NCI-H345 treated with DMSO at 0.1 percent for 48 hours (cell line): Measurements from ENCODE around the gene PIK3CA.
"Not testable (repeated sequence)": the region's sequence is repeated elsewhere in the genome, so short reads cannot be mapped to it uniquely, and the experiment has no call there.

Experiments
- DNase-seq: peaks from one replicate; lab custom pipeline; 2025; ENCODE audit not compliant: unreplicated experiment; lab: John Stamatoyannopoulos, UW

The PIK3CA gene

DNA sequence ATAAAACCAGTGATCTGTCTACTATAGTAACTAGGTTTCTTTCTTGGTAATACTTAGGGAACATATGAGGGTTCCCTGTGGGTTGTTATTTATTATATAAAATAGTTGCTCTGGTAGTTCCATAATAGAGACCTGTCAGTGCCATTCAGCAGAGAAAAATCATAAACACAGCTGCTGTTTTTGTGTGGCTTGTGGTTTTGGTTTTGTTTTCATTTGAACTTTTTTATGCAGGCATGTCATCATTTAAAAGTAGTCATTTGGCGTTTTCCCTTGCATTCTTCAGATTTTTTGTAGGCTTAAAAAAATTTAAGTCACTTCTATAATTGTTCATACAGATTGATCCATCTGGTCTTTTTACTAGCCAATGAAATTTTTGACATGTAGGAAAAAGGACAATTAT lies 47.9 kb downstream of the PIK3CA start:
- DNase-seq = no peak

DNA sequence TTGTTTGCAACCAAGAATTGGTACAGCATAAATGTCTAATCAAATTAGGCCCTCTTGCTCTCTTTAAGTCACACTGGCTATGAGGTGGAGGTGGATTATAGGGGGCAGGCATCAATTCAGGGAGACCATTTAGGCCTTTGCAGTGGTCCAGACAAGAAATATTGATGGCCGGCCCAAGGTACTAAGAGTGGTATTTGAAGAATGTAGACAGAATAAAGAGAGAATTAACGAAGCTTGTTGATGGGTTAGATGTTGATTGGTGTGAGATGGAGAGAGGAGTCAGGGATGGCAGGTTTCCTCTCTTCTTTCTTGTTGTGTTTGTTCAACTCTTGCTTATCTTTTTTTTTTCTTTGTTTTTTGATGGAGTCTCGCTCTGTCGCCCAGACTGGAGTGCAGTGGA lies 48.5 kb downstream of the PIK3CA start:
- DNase-seq = no peak

DNA sequence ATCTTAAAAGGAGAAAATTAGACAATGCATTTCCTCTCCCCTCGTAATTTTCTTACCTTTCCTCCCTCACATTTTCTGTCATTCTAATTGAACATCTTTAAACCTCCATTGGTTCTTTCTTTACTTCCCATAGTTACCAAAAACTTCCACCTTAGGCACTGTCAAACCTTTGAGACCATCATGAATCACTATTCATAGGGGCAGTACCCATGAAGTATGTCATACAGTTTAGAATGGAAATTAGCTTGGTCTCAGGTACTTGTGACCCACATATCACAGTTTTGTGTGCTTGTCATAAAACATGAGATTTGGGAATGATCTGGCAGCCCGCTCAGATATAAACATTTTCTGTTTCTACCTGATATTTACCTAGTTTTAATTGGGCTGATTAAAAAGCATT lies 52.6 kb downstream of the PIK3CA start:
- no peak for DNase-seq

DNA sequence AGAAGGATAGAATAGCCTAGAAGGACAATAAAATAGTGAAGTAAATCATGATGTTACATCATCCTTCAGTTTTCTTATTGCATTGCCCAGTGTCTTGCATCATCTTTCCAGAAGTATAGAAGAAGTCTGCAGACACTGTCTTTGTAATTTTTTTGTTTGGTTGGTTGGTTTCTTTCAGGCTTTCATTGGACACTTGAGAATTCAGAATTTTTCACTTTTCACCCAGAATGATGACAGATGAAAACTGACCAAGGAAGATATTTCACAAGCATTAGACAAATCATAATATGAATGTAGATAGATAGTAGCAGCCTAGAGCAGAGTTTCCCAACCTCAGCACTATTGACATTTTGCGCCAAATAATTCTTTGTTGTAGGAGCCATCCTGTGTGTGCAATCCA lies 67.4 kb downstream of the PIK3CA start:
- not testable (repeated sequence) for DNase-seq

DNA sequence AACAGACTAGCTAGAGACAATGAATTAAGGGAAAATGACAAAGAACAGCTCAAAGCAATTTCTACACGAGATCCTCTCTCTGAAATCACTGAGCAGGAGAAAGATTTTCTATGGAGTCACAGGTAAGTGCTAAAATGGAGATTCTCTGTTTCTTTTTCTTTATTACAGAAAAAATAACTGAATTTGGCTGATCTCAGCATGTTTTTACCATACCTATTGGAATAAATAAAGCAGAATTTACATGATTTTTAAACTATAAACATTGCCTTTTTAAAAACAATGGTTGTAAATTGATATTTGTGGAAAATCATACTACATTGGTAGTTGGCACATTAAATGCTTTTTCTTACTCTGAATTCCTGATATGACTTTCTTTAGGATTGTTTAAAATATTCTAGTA lies 70.1 kb downstream of the PIK3CA start:
- not testable (repeated sequence) for DNase-seq

DNA sequence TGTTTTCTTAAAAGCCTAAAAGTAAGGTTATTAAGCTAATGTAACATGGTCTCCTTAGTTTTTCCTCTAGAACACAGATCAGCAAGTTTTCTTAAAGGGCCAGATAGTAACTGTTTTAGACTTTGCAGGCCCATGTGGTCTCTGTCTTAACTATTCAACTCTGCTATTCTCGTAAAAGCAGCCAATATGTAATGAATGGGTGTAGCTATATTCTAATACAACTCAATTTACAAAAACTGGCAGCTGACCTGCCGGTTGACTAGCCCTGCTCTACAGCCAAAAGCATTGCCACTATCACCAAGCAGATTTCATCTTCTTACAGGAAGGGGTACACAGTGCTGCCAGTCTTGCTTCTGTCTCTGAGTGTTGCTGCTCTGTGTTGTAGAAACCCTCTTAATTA lies 75.4 kb downstream of the PIK3CA start:
- no peak for DNase-seq

DNA sequence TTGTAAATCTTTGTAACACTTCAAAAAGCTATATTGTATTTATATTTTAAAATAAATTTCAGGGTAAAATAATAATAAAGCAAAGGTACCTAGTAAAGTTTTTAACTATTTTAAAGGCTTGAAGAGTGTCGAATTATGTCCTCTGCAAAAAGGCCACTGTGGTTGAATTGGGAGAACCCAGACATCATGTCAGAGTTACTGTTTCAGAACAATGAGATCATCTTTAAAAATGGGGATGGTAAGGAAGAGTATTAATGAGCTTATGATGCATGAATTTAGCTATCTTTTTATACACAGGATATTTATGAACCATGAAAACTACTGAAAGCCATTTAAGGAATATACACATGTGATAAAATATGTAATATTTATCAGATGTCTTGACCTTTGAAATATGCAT lies 76.4 kb downstream of the PIK3CA start:
- no peak for DNase-seq

DNA sequence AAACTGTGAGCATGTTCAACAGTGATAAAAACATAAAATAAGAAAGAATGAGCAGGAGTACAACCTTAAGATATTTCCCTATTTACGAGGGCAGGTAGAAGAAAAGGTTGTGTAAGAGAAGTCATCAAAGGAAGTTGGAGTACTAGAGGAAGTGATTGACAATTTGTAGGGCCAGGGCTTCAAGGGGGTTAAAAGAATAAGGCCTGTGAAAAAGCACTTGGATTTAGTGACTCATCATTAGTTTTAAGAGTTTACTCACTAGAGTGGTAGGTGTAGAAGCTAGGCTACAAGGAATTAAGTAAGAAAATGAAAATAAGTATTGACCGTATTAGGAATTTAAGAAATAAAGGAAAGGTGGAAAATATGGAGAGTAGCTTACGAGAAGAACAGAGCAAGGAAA lies 79.2 kb downstream of the PIK3CA start:
- no peak for DNase-seq

DNA sequence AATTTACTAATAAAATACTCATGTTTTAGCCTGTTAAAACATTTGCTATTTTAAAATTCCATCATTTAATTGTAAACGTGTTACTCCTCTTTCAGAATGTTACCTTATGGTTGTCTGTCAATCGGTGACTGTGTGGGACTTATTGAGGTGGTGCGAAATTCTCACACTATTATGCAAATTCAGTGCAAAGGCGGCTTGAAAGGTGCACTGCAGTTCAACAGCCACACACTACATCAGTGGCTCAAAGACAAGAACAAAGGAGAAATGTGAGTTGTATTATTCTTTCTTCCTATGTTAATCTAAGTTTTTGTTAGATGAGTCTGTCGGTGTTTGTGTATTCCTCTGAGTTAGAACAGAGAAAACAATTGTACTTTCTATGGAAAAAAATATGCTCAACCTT lies 81.0 kb downstream of the PIK3CA start:
- no peak for DNase-seq

DNA sequence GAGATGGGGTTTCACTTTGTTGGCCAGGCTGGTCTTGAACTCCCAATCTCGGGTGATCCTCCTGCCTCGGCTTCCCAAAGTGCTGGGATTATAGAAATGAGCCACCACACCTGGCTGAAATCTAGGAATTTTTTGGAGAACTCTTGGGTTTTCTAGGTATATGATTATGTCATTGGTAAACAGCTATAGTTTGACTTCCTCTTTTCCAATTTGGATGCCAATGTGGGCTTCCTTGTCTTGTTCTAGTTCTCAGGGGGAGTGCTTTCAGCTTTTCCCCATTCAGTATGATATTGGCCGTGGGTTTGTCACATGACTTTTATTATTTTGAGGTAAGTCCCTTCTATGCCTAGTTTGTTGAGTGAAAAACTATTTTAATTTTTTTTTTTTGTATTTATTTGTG lies 84.9 kb downstream of the PIK3CA start:
- no peak for DNase-seq

DNA sequence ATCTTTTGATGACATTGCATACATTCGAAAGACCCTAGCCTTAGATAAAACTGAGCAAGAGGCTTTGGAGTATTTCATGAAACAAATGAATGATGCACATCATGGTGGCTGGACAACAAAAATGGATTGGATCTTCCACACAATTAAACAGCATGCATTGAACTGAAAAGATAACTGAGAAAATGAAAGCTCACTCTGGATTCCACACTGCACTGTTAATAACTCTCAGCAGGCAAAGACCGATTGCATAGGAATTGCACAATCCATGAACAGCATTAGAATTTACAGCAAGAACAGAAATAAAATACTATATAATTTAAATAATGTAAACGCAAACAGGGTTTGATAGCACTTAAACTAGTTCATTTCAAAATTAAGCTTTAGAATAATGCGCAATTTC lies 86.0 kb downstream of the PIK3CA start:
- DNase-seq = no peak

DNA sequence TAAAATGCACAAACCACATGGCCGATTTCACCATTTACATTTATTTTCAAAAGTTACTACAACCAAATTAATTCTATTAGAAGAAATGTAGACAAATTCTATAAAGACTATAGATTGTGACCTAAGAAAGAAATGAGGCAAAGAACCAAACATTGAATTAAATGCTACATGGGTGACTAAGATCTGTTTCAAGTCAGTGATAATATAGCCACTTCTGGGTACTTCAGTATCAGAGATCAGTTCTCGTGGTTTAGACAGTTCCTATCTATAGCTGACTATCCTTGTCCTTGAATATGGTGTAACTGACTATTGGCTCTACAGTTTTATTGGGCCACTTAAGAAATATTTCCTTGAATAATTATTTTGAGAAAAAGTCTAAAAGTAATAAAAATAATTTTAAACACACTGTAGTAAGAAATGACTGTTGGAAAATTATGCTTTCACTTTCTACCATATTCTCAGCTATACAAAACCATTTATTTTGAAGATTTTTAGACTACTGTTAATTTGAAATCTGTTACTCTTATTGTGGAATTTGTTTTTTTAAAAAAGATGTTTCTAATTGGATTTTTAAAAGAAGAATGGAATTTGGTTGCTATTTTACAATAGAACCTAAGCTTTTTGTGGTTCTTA lies 88.6 kb downstream of the PIK3CA start:
- no peak for DNase-seq

DNA sequence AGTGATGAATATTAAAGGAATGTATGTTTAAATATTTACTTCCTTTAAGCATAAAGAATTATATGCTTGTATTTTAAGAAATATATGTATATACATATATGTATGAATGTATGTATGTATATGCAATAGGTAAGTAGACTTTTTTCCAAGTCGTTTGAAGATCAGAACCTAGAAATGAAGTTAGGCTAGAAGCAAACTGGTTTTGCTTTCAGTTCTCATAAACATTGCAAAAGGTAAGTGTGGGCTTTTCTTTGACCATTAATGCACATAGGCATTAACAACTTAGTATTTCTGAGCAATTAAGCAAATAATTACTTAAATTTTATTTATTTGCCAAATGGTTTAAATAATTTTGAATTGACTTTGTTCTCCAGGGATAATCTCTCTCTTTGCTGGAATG lies 92.1 kb downstream of the PIK3CA start:
- not testable (repeated sequence) for DNase-seq

DNA sequence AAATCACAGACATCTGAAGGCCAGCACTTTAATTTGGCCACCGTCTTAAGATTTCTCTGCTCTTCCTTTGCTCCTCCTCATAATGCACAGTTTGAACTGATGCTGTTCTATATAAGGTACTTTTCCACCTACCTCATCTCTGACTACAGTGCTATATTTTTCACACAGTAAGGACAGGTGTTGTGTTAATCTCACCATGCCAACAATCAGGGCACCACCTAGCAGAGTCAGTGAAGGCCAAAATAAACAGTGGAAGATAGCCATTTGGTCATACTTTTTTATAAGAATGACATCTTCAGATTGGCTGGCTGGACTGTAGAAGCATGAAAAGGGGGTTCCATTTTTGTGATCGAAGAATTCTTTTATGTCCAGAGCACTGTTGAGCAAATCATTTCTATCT lies 94.7 kb downstream of the PIK3CA start:
- DNase-seq = not testable (repeated sequence)

DNA sequence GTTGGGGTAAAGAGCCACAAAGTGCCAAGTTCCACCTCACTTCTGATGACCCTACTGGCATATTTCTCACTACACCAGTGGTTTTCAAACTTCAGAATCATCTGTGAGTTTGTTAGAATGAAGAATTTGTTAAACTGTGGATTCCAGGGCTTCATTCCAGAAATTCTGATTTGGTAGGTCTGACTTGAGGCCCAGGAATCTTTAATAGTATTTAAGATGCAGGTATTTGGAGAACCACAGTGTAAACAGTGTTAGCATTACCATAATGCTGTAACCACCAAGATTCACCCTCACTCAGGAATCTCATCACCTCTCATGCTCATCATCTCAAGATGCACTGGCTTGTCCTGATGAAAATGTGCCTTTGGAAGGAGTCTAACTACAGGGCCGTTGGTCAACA lies 96.7 kb downstream of the PIK3CA start:
- no peak for DNase-seq

DNA sequence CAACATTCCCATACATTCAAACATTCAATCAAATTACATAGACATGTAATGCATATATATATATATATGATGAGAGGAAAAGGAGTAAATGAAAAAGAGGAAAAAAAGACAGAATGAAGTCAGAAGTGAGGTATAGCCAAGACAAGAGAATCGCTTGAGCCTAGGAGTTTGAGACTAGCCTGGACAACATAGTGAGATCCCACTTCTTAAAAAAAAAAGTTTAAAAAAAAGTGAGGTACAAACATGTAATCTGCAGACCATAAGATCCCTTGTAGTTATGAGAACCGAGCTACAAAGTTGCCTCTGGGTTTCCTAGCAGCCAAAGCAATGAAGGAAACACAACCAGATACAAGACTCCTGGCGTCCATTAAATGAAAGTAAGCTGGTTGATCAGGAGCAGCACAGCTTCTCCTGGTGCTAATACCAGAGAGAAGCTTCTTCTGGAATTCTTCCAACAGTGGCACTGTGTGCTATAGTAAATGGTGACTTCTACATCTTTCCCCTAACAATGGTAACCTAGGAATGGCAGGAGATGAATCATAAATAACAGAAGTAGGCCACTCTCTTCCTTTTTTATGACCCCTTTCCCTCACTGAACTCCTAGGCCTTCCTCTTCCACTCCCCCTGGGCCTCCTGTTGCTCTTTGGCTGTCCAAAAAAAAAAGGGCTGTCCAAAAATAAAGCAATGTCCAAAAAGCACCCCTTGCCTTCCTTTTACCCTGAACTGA lies 99.3 kb downstream of the PIK3CA start:
- DNase-seq = no peak

DNA sequence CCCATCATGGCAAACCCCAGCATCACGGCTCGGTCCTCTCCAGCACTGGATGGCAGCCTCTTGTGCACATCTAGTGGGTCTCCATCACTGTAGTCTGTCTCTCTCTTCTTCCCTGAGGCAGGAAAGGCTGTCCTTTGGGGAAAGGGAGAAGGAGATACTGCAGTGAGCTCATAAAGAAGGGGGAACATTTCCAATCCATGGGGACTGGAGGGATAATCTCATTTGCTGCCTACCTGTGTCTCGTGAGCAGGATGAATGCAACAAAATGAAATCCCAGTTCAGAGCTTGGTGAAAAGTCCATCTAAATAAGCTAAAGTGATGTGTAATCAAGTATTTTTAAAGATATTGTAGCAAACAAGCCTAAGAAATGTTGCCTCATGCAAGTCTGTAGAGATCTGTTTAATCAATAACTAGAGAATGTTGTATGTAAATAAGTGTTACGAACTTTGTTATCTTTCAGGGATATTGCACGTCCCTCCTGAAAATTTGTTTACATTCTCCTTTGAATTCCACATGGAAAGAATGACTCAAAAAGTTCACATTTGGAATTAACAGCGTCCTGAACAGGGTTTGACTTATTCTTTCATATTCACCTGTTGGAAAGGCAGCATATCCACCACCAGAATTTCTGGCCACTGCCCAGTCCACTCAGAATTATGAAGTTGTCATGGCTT lies 102.8 kb downstream of the PIK3CA start, which contains the start of gene KCNMB3:
Gene KCNMB3 (minus strand): TSS at position 312 of the 674 bp plus-strand sequence. CDS start 124 bp downstream, at position 188.
- DNase-seq = no peak

DNA sequence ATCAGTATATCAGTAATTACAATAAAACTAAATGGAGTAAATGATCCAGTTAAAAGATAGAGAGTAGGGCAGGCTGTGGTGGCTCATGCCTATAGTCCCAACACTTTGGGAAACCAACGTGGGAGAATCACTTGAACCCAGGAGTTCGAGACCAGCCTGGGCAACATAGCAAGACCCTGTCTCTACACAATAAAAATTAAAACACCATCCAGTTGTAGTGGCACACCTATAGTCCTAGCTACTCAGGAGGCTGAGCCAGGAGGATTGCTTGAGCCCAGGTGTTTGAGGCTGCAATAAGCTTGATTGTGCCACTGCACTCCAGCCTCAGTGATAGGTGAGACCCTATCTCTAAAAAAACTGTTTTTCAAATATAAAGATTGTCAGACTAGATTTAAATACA lies 108.7 kb downstream of the PIK3CA start:
- no peak for DNase-seq

DNA sequence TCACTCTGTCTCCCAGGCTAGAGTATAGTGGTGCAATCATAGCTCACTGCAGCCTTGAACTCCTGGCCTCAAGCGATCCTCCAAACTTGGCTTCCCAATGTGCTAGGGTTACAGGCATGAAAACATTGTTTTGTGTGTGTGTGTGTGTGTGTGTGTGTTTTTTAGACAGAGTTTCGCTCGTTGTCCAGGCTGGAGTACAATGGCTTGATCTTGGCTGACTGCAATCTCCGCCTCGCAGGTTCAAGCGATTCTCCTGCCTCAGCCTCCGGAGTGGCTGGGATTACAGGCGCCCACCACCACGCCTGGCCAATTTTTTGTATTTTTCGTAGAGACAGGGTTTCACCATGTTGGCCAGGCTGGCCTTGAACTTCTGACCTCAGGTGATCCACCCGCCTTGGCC lies 109.6 kb downstream of the PIK3CA start:
- DNase-seq = not testable (repeated sequence)

DNA sequence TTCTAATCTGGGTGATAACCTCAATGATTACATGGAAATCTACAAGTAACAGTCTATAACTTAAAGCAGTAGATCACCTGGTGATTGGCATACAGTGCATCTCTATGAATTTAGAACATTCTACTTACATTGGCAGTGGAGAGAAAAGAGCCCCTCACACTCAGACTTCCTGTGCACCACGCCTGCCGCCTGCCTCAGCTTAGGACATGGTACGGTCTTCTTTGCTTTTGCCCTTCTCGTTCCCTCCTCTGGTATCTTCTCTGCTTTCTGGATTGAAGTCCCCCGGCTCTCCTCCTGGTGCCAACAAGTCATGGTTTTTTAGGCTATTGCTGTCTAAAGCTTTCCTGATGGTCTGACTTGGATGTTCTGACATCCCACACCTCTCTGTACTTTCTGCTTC lies 110.7 kb downstream of the PIK3CA start:
- no peak for DNase-seq

DNA sequence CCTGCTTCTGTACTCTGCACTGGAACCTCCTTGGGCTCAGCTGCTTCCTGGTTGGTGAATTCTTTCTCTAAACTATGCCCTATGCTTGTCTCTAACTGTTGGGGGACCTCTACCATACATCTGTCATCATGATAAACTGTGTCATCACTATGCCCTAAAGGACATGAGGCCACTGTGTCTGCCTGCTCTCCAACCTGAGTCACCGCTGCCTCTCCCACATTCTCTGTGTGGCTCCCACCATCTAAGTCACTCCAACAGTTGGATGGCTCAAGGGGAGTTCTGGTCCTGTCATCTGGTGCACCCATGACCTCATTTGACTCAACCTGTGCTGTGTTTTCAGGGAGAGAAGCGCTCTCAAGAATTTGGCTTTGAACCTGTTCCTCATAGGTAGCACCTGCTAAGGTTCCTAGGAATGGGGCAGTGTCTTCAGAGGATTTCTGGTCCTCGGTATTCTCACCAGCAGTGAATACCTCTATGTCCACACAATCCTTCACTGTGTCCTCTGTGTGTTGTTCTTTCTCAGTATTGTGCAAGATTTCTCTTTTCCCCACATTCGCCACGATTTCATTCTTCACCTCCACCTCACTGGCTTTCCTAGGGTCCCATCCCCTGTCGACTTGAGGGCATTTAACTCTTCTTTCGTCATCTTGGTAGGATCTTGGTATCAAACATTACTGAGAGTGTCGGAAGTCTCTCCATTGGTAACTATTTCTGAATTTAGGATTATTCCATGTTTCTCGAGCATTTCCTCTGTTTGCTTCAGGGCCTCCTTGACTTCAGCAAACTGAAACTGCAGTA lies 112.0 kb downstream of the PIK3CA start:
- not testable (repeated sequence) for DNase-seq
